Liver (tissue), 3 donors: ENCODE data around the gene RIN1.

Experiments
- GABPA ChIP-seq, 2 donors: IDR thresholded peaks in 1 of 2; conservative IDR thresholded peaks in 1 of 2; 2 replicates each; pipeline ENCODE4 v1.6.1; 2016; ENCODE audit warnings: antibody characterized with exemption in 2 of 2, mild to moderate bottlenecking in 1 of 2, moderate library complexity in 1 of 2
- TF ChIP-seq, protein P1 (sequence below): fragments of 150-350 bp; IDR thresholded peaks from 2 replicates; pipeline ENCODE4 v1.5.1; 2017; ENCODE audit warnings: improper control_type of control experiment, low read depth, low read length; ENCODE audit not compliant: missing input control
- donor health status: healthy.
- donor health status: healthy.

DNA sequence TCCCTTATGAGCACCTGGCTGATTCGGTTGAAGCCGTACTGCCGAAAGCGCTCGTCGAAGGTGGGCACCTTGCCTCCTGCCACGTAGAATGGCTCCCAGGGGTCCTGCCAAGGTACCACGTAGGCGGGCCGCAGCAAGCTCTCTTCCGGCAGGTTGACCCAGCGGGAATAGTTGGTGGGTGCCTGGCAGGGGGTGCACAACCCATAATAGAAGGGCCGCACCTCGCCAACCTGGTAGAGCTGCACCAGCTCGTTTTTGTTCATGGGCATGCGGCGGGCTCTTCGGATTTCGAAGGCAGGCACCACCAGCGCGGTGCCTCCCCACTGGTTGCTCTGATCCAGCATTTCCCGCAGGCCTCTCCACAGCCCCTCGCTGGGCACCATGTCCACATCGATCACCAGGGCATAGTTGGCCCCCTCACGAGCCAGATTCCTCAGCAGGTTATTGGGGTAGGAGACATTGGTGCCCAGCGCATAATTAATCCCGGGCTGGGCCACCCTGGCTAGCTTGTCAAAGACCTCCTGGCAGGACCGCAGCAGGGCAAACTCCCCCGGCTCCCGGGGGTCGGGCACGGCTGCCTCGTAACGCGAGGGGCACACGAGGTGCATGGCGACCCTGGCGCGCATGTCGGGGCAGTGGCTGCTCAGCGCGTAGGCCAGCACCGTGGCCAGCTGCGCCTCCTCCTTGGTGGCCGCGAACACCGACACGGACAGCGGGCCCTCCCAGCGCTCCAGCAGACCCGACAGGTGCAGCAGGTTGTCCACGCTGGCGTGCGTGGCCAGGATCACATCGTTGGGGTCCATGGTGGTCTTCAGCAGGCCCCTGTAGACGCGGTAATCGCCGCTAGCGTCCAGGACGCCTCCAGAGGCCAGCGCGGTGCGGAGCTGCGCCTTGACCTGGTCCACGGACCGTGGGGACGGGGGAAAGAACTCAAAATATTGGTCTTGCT is 10.5 kb upstream of the RIN1 start:
- TF ChIP-seq, protein P1, sequence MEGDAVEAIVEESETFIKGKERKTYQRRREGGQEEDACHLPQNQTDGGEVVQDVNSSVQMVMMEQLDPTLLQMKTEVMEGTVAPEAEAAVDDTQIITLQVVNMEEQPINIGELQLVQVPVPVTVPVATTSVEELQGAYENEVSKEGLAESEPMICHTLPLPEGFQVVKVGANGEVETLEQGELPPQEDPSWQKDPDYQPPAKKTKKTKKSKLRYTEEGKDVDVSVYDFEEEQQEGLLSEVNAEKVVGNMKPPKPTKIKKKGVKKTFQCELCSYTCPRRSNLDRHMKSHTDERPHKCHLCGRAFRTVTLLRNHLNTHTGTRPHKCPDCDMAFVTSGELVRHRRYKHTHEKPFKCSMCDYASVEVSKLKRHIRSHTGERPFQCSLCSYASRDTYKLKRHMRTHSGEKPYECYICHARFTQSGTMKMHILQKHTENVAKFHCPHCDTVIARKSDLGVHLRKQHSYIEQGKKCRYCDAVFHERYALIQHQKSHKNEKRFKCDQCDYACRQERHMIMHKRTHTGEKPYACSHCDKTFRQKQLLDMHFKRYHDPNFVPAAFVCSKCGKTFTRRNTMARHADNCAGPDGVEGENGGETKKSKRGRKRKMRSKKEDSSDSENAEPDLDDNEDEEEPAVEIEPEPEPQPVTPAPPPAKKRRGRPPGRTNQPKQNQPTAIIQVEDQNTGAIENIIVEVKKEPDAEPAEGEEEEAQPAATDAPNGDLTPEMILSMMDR = no peak
- TF ChIP-seq GABPA (IDR thresholded peaks at IDR 0.05 in 1 of 2, conservative IDR thresholded peaks at IDR 0.05 in 1 of 2) = no peak
